CD4-positive, alpha-beta T cell treated with Interleukin-1 beta for 1 hour (primary cell): ENCODE results near the gene STK38L.

ENCODE experiments used
- DNase-seq, 2 donors: peaks; one replicate each; pipeline ENCODE4 v3.0.0-alpha.2; 2020 to 2022

The STK38L gene

GRCh38 chr12:27359578-27360340 is 115.7 kb downstream of the STK38L start:
- DNase-seq: no peak

- no peak for DNase-seq
Observed at GRCh38 chr12:27361372-27361771, 117.3 kb downstream of the STK38L start.

- DNase-seq: no peak
Observed at GRCh38 chr12:27366621-27367020, 122.5 kb downstream of the STK38L start.

- no peak for DNase-seq
Observed at GRCh38 chr12:27367078-27367477, 123.0 kb downstream of the STK38L start.
